Liver (tissue), 9 donors: Measurements from ENCODE around the gene FADS1. TPM values are rescaled to one million over a fixed set of nuclear protein-coding genes. Genes with fewer than 3 reads are reported as not detected.

Source experiments
- DNase-seq: peaks from one replicate; pipeline ENCODE4 v3.0.0-alpha.2; 2017; ENCODE audit warnings: low spot score
- H3K27ac ChIP-seq, 2 donors: one replicate each; pipeline ENCODE4 v1.7.0; 2013; ENCODE audit warnings: inconsistent platforms in 2 of 2, low read length in 2 of 2, control low read depth in 1 of 2, low read depth in 1 of 2, mild to moderate bottlenecking in 1 of 2
- H3K27me3 ChIP-seq, 4 donors: one replicate each; pipeline versions ENCODE4 v1.6.1 to v1.7.0; 2013; ENCODE audit warnings: low read length in 3 of 4, inconsistent platforms in 1 of 4, mild to moderate bottlenecking in 1 of 4, moderate library complexity in 1 of 4; ENCODE audit not compliant: control insufficient read depth in 4 of 4, insufficient read depth in 4 of 4
- H3K36me3 ChIP-seq, 4 donors: one replicate each; pipeline versions ENCODE4 v1.6.1 to v1.7.0; 2013; ENCODE audit warnings: low read length in 3 of 4, mild to moderate bottlenecking in 3 of 4, low read depth in 1 of 4, moderate library complexity in 1 of 4; ENCODE audit not compliant: control insufficient read depth in 4 of 4, insufficient read depth in 3 of 4
- H3K4me1 ChIP-seq, 4 donors: one replicate each; pipeline versions ENCODE4 v1.6.1 to v1.7.0; 2013; ENCODE audit warnings: low read length in 3 of 4, mild to moderate bottlenecking in 3 of 4, moderate library complexity in 1 of 4; ENCODE audit not compliant: control insufficient read depth in 4 of 4, insufficient read depth in 4 of 4
- H3K4me3 ChIP-seq, 3 donors: one replicate each; pipeline versions ENCODE4 v1.6.1 to v1.7.0; 2013; ENCODE audit warnings: low read length in 3 of 3, control low read depth in 1 of 3, low read depth in 1 of 3, mild to moderate bottlenecking in 1 of 3
- H3K9ac ChIP-seq, 2 donors: one replicate each; pipeline ENCODE4 v1.7.0; 2013; ENCODE audit warnings: low read length in 2 of 2, mild to moderate bottlenecking in 2 of 2, moderate library complexity in 2 of 2, control low read depth in 1 of 2, low read depth in 1 of 2
- H3K9me3 ChIP-seq, 4 donors: one replicate each; pipeline versions ENCODE4 v1.6.1 to v1.7.0; 2013; ENCODE audit warnings: low read length in 3 of 4; ENCODE audit not compliant: control insufficient read depth in 4 of 4
- EGR1 ChIP-seq, 2 donors: IDR thresholded peaks; 2 replicates each; pipeline ENCODE4 v1.6.1; 2016 to 2018; ENCODE audit warnings: antibody characterized with exemption in 2 of 2, low read depth in 2 of 2
- FOXA1 ChIP-seq: IDR thresholded peaks from 2 replicates; pipeline ENCODE4 v1.6.1; 2016; ENCODE audit warnings: antibody characterized with exemption
- FOXA2 ChIP-seq: IDR thresholded peaks from 2 replicates; pipeline ENCODE4 v1.6.1; 2016; ENCODE audit warnings: antibody characterized with exemption
- GABPA ChIP-seq, 2 donors: IDR thresholded peaks in 1 of 2; conservative IDR thresholded peaks in 1 of 2; 2 replicates each; pipeline ENCODE4 v1.6.1; 2016; ENCODE audit warnings: antibody characterized with exemption in 2 of 2, mild to moderate bottlenecking in 1 of 2, moderate library complexity in 1 of 2
- HNF4A ChIP-seq, 2 donors: conservative IDR thresholded peaks; 2 replicates each; pipeline ENCODE4 v1.6.1; 2016; ENCODE audit warnings: antibody characterized with exemption in 2 of 2, mild to moderate bottlenecking in 2 of 2
- HNF4G ChIP-seq: IDR thresholded peaks from 2 replicates; pipeline ENCODE4 v1.6.1; 2016; ENCODE audit warnings: antibody characterized with exemption
- JUND ChIP-seq, 2 donors: IDR thresholded peaks; 2 replicates each; pipeline ENCODE4 v1.6.1; 2016; ENCODE audit warnings: antibody characterized with exemption in 2 of 2
- NR2F2 ChIP-seq: IDR thresholded peaks from 2 replicates; pipeline ENCODE4 v1.6.1; 2016; ENCODE audit warnings: antibody characterized with exemption
- RAD21 ChIP-seq, 2 donors: IDR thresholded peaks; 2 replicates each; pipeline ENCODE4 v1.6.1; 2016; ENCODE audit warnings: antibody characterized with exemption in 2 of 2, mild to moderate bottlenecking in 2 of 2
- RXRA ChIP-seq, 2 donors: IDR thresholded peaks; 2 replicates each; pipeline ENCODE4 v1.6.1; 2017 to 2018; ENCODE audit warnings: antibody characterized with exemption in 2 of 2, mild to moderate bottlenecking in 1 of 2
- SP1 ChIP-seq: IDR thresholded peaks from 2 replicates; pipeline ENCODE4 v1.6.1; 2018; ENCODE audit warnings: antibody characterized with exemption, mild to moderate bottlenecking
- TAF1 ChIP-seq: conservative IDR thresholded peaks from 2 replicates; pipeline ENCODE4 v1.6.1; 2016; ENCODE audit warnings: antibody characterized with exemption, mild to moderate bottlenecking
- YY1 ChIP-seq: IDR thresholded peaks from 2 replicates; pipeline ENCODE4 v1.6.1; 2016; ENCODE audit warnings: antibody characterized with exemption, mild to moderate bottlenecking
- WGBS: extraction: QIAGEN DNeasy Blood & Tissue Kit; methylation state at CpG from one replicate; pipeline ENCODE4 v1.1.7; 2013; 5-methylcytosine and 5-hydroxymethylcytosine counted together
- polyA plus RNA-seq, 2 donors: library from polyadenylated mRNA; stranded (reverse) in 1 of 2; unstranded in 1 of 2; fragments of 200-250 nt in 1 of 2; fragments of >200 nt in 1 of 2; fragmentation: Nextera tagmentation in 1 of 2; extraction: Ambion mirVana in 1 of 2; gene quantifications; one replicate each; pipeline versions ENCODE4 v1.2.1 to v1.2.3, GENCODE V29; 2013 to 2015
- total RNA-seq, 2 donors: library from RNA; depleted of rRNA; stranded (reverse); fragments of >200 nt; gene quantifications; one replicate each; pipeline ENCODE4 v1.2.3, GENCODE V29; 2014
- TF ChIP-seq, protein P1 (sequence below): fragments of 150-350 bp; IDR thresholded peaks from 2 replicates; pipeline ENCODE4 v1.5.1; 2017; ENCODE audit warnings: improper control_type of control experiment, low read depth, low read length; ENCODE audit not compliant: missing input control
- TF ChIP-seq, protein P2 (sequence below): IDR thresholded peaks from 2 replicates; pipeline ENCODE4 v1.6.1; 2016; ENCODE audit warnings: antibody characterized with exemption
- TF ChIP-seq, protein P3 (sequence below): IDR thresholded peaks from 2 replicates; pipeline ENCODE4 v1.6.1; 2016; ENCODE audit warnings: antibody characterized with exemption
- TF ChIP-seq, protein P4 (sequence below): IDR thresholded peaks from 2 replicates; pipeline ENCODE4 v1.6.1; 2016; ENCODE audit warnings: antibody characterized with exemption
- donor health status: healthy.
- donor health status: healthy.
- donor health status: healthy.
- donor health status: healthy.
- donor health status: healthy.

FADS1 gene
- total and polyA plus RNA-seq, 4 donors, result 16.8 to 137 (median 58.7) TPM

DNA sequence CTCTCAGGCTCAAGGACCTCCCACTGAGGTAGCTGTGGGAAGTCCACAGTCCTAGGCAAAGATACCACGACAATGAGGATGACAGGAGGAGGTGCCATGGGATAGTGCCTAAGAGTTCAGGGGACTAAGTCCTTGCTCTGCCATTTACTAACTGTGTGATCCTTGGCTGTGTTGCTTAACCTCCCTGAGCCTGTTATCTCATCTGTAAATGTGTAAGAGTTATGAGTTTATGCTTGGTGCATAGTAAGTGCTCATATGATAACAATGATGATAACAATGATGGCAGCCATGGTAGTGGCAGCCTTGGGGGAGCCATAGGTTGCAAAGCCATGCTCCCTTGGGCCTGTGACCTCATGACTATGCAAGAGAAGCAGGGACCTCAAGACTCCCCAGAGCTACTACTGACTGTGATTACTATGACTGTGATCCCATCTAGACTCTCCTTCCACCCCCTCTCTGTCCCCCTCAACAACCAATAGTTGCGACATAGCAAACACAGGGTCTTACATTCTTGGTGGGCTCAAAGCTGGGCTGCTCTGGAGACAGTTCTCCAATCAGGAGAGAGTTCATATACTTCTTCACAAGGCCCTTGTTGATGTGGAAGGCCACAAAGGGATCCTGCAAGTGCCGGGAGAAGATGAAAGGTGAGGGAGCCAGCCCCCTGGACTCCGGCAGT, 3.9 kb downstream of the FADS1 start:
- Histone ChIP-seq H3K9me3 (no peaks in the 10 kb centered on the region), H3K4me1 (peaks cover 2 to 22% (median 9%) of the 10 kb centered on the region in 4 donors), H3K36me3 (peaks cover 10 to 36% (median 14%) of the 10 kb centered on the region in 4 donors), H3K27ac (no peak overlapping the region), H3K4me3 (no peak overlapping the region), H3K9ac (no peak overlapping the region), H3K27me3 (no peaks in the 10 kb centered on the region)
- 93% methylated on average over 4 of the region's 4 CpGs for WGBS
- no peak for TF ChIP-seq YY1
- TF ChIP-seq, protein P1, sequence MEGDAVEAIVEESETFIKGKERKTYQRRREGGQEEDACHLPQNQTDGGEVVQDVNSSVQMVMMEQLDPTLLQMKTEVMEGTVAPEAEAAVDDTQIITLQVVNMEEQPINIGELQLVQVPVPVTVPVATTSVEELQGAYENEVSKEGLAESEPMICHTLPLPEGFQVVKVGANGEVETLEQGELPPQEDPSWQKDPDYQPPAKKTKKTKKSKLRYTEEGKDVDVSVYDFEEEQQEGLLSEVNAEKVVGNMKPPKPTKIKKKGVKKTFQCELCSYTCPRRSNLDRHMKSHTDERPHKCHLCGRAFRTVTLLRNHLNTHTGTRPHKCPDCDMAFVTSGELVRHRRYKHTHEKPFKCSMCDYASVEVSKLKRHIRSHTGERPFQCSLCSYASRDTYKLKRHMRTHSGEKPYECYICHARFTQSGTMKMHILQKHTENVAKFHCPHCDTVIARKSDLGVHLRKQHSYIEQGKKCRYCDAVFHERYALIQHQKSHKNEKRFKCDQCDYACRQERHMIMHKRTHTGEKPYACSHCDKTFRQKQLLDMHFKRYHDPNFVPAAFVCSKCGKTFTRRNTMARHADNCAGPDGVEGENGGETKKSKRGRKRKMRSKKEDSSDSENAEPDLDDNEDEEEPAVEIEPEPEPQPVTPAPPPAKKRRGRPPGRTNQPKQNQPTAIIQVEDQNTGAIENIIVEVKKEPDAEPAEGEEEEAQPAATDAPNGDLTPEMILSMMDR, result no peak
- TF ChIP-seq FOXA2, result no peak
- no peak for TF ChIP-seq HNF4G
- no peak for TF ChIP-seq NR2F2
- no peak for TF ChIP-seq EGR1 (IDR thresholded peaks at IDR 0.05; ENCODE audit: low read depth in 2 of 2)
- no peak for TF ChIP-seq FOXA1
- TF ChIP-seq TAF1, result no peak
- TF ChIP-seq JUND (IDR thresholded peaks at IDR 0.05), result no peak
- TF ChIP-seq, protein P2, sequence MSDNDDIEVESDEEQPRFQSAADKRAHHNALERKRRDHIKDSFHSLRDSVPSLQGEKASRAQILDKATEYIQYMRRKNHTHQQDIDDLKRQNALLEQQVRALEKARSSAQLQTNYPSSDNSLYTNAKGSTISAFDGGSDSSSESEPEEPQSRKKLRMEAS, result no peak
- no peak for TF ChIP-seq RAD21 (IDR thresholded peaks at IDR 0.05)
- TF ChIP-seq, protein P3, sequence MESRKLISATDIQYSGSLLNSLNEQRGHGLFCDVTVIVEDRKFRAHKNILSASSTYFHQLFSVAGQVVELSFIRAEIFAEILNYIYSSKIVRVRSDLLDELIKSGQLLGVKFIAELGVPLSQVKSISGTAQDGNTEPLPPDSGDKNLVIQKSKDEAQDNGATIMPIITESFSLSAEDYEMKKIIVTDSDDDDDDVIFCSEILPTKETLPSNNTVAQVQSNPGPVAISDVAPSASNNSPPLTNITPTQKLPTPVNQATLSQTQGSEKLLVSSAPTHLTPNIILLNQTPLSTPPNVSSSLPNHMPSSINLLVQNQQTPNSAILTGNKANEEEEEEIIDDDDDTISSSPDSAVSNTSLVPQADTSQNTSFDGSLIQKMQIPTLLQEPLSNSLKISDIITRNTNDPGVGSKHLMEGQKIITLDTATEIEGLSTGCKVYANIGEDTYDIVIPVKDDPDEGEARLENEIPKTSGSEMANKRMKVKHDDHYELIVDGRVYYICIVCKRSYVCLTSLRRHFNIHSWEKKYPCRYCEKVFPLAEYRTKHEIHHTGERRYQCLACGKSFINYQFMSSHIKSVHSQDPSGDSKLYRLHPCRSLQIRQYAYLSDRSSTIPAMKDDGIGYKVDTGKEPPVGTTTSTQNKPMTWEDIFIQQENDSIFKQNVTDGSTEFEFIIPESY, result no peak
- TF ChIP-seq SP1, result no peak
- TF ChIP-seq HNF4A (conservative IDR thresholded peaks at IDR 0.05), result no peak
- TF ChIP-seq GABPA (IDR thresholded peaks at IDR 0.05 in 1 of 2, conservative IDR thresholded peaks at IDR 0.05 in 1 of 2), result no peak
- DNase-seq, result no peak

DNA sequence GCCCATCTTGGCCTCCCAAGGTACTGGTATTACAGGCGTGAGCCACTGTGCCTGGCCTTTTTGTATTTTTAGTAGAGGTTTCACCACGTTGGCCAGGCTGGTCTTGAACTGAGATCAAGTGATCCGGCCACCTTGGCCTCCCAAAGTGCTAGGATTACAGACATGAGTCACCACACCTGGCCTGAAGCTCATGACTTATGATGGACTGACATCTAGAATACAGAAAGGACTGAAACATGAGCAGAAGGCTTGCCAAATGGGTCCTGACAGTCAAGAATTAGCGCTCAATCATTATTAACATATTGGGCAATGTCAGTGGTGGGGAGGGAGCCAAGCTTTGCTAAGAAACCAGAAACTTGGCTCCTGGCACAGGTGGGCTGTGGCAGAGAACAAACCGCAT, 5.0 kb downstream of the FADS1 start:
- no peak for DNase-seq
- H3K27ac ChIP-seq, result no peak overlapping the region
- TF ChIP-seq JUND (IDR thresholded peaks at IDR 0.05) (no peak), SP1 (no peak), YY1 (no peak), RXRA (IDR thresholded peaks at IDR 0.05) (no peak), NR2F2 (no peak), HNF4G (no peak), EGR1 (IDR thresholded peaks at IDR 0.05; ENCODE audit: low read depth in 2 of 2) (no peak), HNF4A (conservative IDR thresholded peaks at IDR 0.05) (no peak), RAD21 (IDR thresholded peaks at IDR 0.05) (no peak), TAF1 (no peak)
- TF ChIP-seq, protein P3, result no peak
- TF ChIP-seq, protein P4, sequence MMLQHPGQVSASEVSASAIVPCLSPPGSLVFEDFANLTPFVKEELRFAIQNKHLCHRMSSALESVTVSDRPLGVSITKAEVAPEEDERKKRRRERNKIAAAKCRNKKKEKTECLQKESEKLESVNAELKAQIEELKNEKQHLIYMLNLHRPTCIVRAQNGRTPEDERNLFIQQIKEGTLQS, result no peak
- TF ChIP-seq, protein P2, result no peak
- TF ChIP-seq, protein P1, result no peak
- no peak overlapping the region for H3K4me3 ChIP-seq
- 85% methylated on average over 5 of the region's 5 CpGs for WGBS
- no peak overlapping the region for H3K9ac ChIP-seq
- H3K36me3 ChIP-seq, result peaks cover 10 to 40% (median 16%) of the 10 kb centered on the region in 4 donors
- H3K4me1 ChIP-seq, result peaks cover 0 to 17% (median 7%) of the 10 kb centered on the region in 4 donors
- H3K27me3 ChIP-seq, result no peaks in the 10 kb centered on the region
- no peaks in the 10 kb centered on the region for H3K9me3 ChIP-seq
